Measurements from ENCODE around the gene NRXN3. TPM values are rescaled to one million over a fixed set of nuclear protein-coding genes. Genes with fewer than 3 reads are reported as not detected.

Gene NRXN3
- total and polyA plus RNA-seq, 11 donors = 0.19 to 2.2 (median 1.1) TPM

GRCh38 chr14:79570648-79571047, 1400.5 kb downstream of the NRXN3 start:
- TF ChIP-seq CTCF (IDR thresholded peaks at IDR 0.05) = no peak
- TF ChIP-seq POLR2A (IDR thresholded peaks at IDR 0.05) = no peak
- Histone ChIP-seq H3K4me1 (no peaks in the 10 kb centered on the region), H3K4me3 (no peak overlapping the region), H3K9me3 (no peaks in the 10 kb centered on the region), H3K27ac (no peak overlapping the region), H3K27me3 (no peaks in the 10 kb centered on the region), H3K36me3 (no peaks in the 10 kb centered on the region)
- WGBS, 4 donors = 81 to 94% (median 85%) methylated on average over 1 of the region's 1 CpG
- intact Hi-C loops (cut with DNase I) = no loop called here
- no peak for ATAC-seq
- DNase-seq = no peak

GRCh38 chr14:79571366-79571765, 1401.2 kb downstream of the NRXN3 start:
- no peaks in the 10 kb centered on the region for H3K27me3 ChIP-seq
- H3K36me3 ChIP-seq = no peaks in the 10 kb centered on the region
- intact Hi-C loops (cut with DNase I) = no loop called here
- no peak for DNase-seq
- no peaks in the 10 kb centered on the region for H3K9me3 ChIP-seq
- WGBS, 4 donors = 13 to 21% (median 17%) methylated on average over 4 of the region's 4 CpGs
- no peak for TF ChIP-seq CTCF (IDR thresholded peaks at IDR 0.05)
- no peak for TF ChIP-seq POLR2A (IDR thresholded peaks at IDR 0.05)
- no peaks in the 10 kb centered on the region for H3K4me1 ChIP-seq
- no peak for ATAC-seq
- no peak overlapping the region for H3K27ac ChIP-seq
- H3K4me3 ChIP-seq = no peak overlapping the region

- H3K4me1 ChIP-seq = no peaks in the 10 kb centered on the region
- intact Hi-C loops (cut with DNase I) = no loop called here
- H3K27me3 ChIP-seq = no peaks in the 10 kb centered on the region
- DNase-seq (no peak), ATAC-seq (no peak)
- H3K4me3 ChIP-seq = no peak overlapping the region
- H3K27ac ChIP-seq = no peak overlapping the region
- TF ChIP-seq CTCF (IDR thresholded peaks at IDR 0.05) (no peak), POLR2A (IDR thresholded peaks at IDR 0.05) (no peak)
- 68 to 79% (median 73%) methylated on average over 2 of the region's 2 CpGs for WGBS, 4 donors
- no peaks in the 10 kb centered on the region for H3K9me3 ChIP-seq
- no peaks in the 10 kb centered on the region for H3K36me3 ChIP-seq
These were observed 1403.3 kb downstream of the NRXN3 start for GRCh38 chr14:79573486-79573885.

- Histone ChIP-seq H3K27ac (no peak overlapping the region), H3K36me3 (no peaks in the 10 kb centered on the region), H3K4me3 (no peak overlapping the region), H3K4me1 (no peaks in the 10 kb centered on the region), H3K27me3 (no peaks in the 10 kb centered on the region), H3K9me3 (no peaks in the 10 kb centered on the region)
- no peak for DNase-seq
- intact Hi-C loops (cut with DNase I) = no loop called here
- TF ChIP-seq CTCF (IDR thresholded peaks at IDR 0.05) (no peak), POLR2A (IDR thresholded peaks at IDR 0.05) (no peak)
- WGBS, 4 donors = 82 to 85% (median 83%) methylated on average over 4 of the region's 4 CpGs
- no peak for ATAC-seq
These were observed 1404.9 kb downstream of the NRXN3 start for GRCh38 chr14:79575032-79575431.

Data from heart left ventricle (tissue), 16 donors.